Spleen (tissue), 11 donors: ENCODE results near the gene ABCA4. TPM values are rescaled to one million over a fixed set of nuclear protein-coding genes. Genes with fewer than 3 reads are reported as not detected.
A peak's percentile ranks its signal among the peaks of the same experiment; 100 is the strongest.

Experiments
- DNase-seq: peaks from one replicate; pipeline ENCODE4 v3.0.0-alpha.2; 2020
- H3K27ac ChIP-seq, 8 donors: fragments of 200-600 bp; sonication (generic) in 7 of 8; 1 replicate in 4 of 8; 2 replicates in 4 of 8; pipeline versions ENCODE4 v1.5.0 to v1.8.0; 2016 to 2021; ENCODE audit warnings: inconsistent platforms in 4 of 8, mild to moderate bottlenecking in 4 of 8, moderate library complexity in 1 of 8
- H3K27me3 ChIP-seq, 7 donors: fragments of 200-600 bp; sonication (generic) in 6 of 7; replicated peaks in 1 of 7; 1 replicate in 4 of 7; 2 replicates in 3 of 7; pipeline versions ENCODE4 v1.5.0 to v1.8.0; 2016 to 2021; ENCODE audit warnings: inconsistent platforms in 3 of 7, mild to moderate bottlenecking in 1 of 7
- H3K36me3 ChIP-seq, 6 donors: fragments of 200-600 bp; sonication (generic) in 5 of 6; 1 replicate in 4 of 6; 2 replicates in 2 of 6; pipeline versions ENCODE4 v1.5.0 to v1.8.0; 2016 to 2021; ENCODE audit warnings: inconsistent platforms in 2 of 6
- H3K4me1 ChIP-seq, 6 donors: fragments of 200-600 bp; sonication (generic) in 5 of 6; 1 replicate in 3 of 6; 2 replicates in 3 of 6; pipeline versions ENCODE4 v1.5.0 to v1.8.0; 2016 to 2021; ENCODE audit warnings: inconsistent platforms in 3 of 6
- H3K4me3 ChIP-seq, 8 donors: fragments of 200-600 bp; sonication (generic) in 7 of 8; 1 replicate in 4 of 8; 2 replicates in 4 of 8; pipeline versions ENCODE4 v1.5.0 to v1.8.0; 2016 to 2021; ENCODE audit warnings: inconsistent platforms in 4 of 8, mild to moderate bottlenecking in 4 of 8, moderate library complexity in 2 of 8
- H3K9me3 ChIP-seq, 8 donors: fragments of 200-600 bp; sonication (generic) in 7 of 8; 1 replicate in 4 of 8; 2 replicates in 4 of 8; pipeline versions ENCODE4 v1.5.0 to v1.8.0; 2016 to 2021; ENCODE audit warnings: inconsistent platforms in 4 of 8
- CTCF ChIP-seq, 11 experiments: fragments of 200-600 bp in 7 of 11; fragments of 450-650 bp in 4 of 11; sonication (generic) in 4 of 11; IDR thresholded peaks in 8 of 11; conservative IDR thresholded peaks in 3 of 11; 1 replicate in 7 of 11; 2 replicates in 4 of 11; pipeline versions ENCODE4 v1.4.0 to v1.8.0; 2016 to 2021; ENCODE audit warnings: antibody characterized with exemption in 11 of 11, inconsistent platforms in 4 of 11, mild to moderate bottlenecking in 1 of 11
- POLR2A ChIP-seq, 3 donors: fragments of 450-650 bp; IDR thresholded peaks; one replicate each; pipeline ENCODE4 v1.5.1; 2017; ENCODE audit warnings: antibody characterized with exemption in 3 of 3, mild to moderate bottlenecking in 1 of 3
- POLR2AphosphoS5 ChIP-seq, 3 donors: sonication (generic); formaldehyde crosslinking; IDR thresholded peaks; one replicate each; pipeline ENCODE4 v1.5.1; 2017; ENCODE audit warnings: antibody characterized with exemption in 3 of 3
- WGBS, 5 donors: extraction: QIAGEN DNeasy Blood & Tissue Kit in 3 of 5; methylation state at CpG; one replicate each; pipeline versions ENCODE4 v1.1.5 to v1.1.7; 2013 to 2018; 5-methylcytosine and 5-hydroxymethylcytosine counted together
- intact Hi-C: fragments of 100-400 bp; cut with DNase I; formaldehyde crosslinking; loops from one replicate; pipeline ENCODE4 v1.15.0; 2023; ENCODE audit warnings: low total_unique reads
- polyA plus RNA-seq, 3 donors: library from polyadenylated mRNA; stranded (reverse); fragments of 200-250 nt; gene quantifications; one replicate each; pipeline ENCODE4 v1.2.1, GENCODE V29; 2013
- total RNA-seq, 7 donors: library from RNA; depleted of rRNA in 3 of 7; stranded (reverse); fragments of >200 nt in 3 of 7; fragmentation: NEBNext Ultra II Directional in 4 of 7; extraction: Animal tissue kit (Norgen Biotek cat#: 25700) in 4 of 7; gene quantifications; one replicate each; pipeline versions ENCODE4 v1.1.0 to v1.2.1, GENCODE V29; 2016 to 2021
- donor health status: healthy with polysubstance abuse.
- donor health status: DM: no; HTN: no; CAD: no; lungs with moderate emphysema.
- donor health status: DM: no; HTN: no; CAD: no.
- donor health status: Bipolar disorder and iron deficiency.
- donor health status: healthy.
- donor health status: DM: no; HTN: no; CAD: no.
- donor health status: DM: yes; HTN: yes; CAD: no.

ABCA4 gene
- total and polyA plus RNA-seq, 10 donors = 0.04 to 0.64 (median 0.24) TPM

DNA sequence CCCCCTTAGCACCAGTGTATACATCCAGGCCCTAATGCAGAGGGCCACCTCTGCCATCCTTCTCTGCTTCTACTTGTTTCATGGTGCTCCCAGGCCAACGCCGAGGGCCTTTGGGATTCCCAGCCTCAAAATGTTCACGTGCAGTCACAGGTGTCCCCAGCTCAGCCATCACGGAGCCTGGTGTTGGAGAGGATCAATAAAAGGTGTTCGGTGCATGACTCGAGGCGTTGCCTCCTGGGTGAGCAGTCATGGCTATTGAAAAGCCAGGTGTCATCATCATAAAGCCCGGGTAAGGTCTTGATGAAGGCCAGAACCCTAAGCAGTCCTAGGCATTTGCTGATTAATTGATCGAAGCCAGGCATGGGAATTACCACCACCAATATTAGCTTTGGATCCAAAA, 76.1 kb downstream of the ABCA4 start:
- H3K27ac ChIP-seq = peak overlapping the region in 7 of 8 donors; percentile 65 to 86 (median 82)
- no peak for DNase-seq
- intact Hi-C loops = no loop called here
- H3K9me3 ChIP-seq = no peaks in the 10 kb centered on the region
- TF ChIP-seq POLR2A (IDR thresholded peaks at IDR 0.05) = no peak
- TF ChIP-seq CTCF (IDR thresholded peaks at IDR 0.05 in 8 of 11, conservative IDR thresholded peaks at IDR 0.05 in 3 of 11) = no peak
- no peak for TF ChIP-seq POLR2AphosphoS5 (IDR thresholded peaks at IDR 0.05)
- no peaks in the 10 kb centered on the region for H3K36me3 ChIP-seq
- peaks cover 0 to 9% (median 0%) of the 10 kb centered on the region in 7 donors for H3K27me3 ChIP-seq
- peaks cover 4 to 51% (median 26%) of the 10 kb centered on the region in 6 donors for H3K4me1 ChIP-seq
- no peak overlapping the region for H3K4me3 ChIP-seq
- WGBS, 5 donors = 86 to 91% (median 89%) methylated on average over 9 of the region's 9 CpGs

DNA sequence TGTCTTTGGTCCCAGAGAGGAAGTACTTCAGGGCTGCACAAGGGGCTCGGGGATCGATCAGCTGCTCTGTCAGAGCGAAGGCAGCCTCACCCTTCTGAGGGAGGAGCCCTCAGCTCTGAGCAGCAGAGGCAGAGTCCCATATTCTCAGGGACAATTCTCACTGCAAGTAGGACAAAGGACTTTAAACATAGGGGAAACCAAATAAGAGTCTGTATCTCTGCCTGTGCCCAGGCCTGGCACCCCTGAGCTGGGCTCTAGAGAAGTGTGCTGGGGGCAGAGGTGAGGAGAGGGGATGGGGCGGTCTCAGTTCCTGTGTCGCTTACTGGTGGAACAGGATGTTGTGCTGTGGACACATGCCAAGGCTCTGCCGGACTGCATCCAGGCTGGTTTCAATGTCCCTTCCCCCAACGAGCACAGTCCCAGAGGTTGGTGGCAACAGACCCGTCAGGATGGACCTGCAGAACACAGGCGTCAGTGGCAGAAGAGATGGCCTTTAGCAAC, 76.6 kb downstream of the ABCA4 start:
- H3K36me3 ChIP-seq = no peaks in the 10 kb centered on the region
- peak overlapping the region in 7 of 8 donors; percentile 65 to 86 (median 82) for H3K27ac ChIP-seq
- H3K9me3 ChIP-seq = no peaks in the 10 kb centered on the region
- 19 to 37% (median 25%) methylated on average over 8 to 9 of the region's 9 CpGs for WGBS, 5 donors
- H3K27me3 ChIP-seq = peaks cover 0 to 11% (median 0%) of the 10 kb centered on the region in 7 donors
- H3K4me3 ChIP-seq = peak overlapping the region in 1 of 8 donors; percentile 24
- peaks cover 4 to 45% (median 29%) of the 10 kb centered on the region in 6 donors for H3K4me1 ChIP-seq
- intact Hi-C loops = no loop called here
- TF ChIP-seq POLR2AphosphoS5 (IDR thresholded peaks at IDR 0.05) = peak; percentile 34 to 77 (median 64)
- no peak for TF ChIP-seq CTCF (IDR thresholded peaks at IDR 0.05 in 8 of 11, conservative IDR thresholded peaks at IDR 0.05 in 3 of 11)
- TF ChIP-seq POLR2A (IDR thresholded peaks at IDR 0.05) = no peak
- DNase-seq = peak; percentile 86

GRCh38 chr1:94043738-94044289, 77.1 kb downstream of the ABCA4 start:
- no peaks in the 10 kb centered on the region for H3K36me3 ChIP-seq
- peak overlapping the region in 7 of 8 donors; percentile 65 to 86 (median 82) for H3K27ac ChIP-seq
- 31 to 58% (median 38%) methylated on average over 4 of the region's 4 CpGs for WGBS, 5 donors
- no peak for TF ChIP-seq CTCF (IDR thresholded peaks at IDR 0.05 in 8 of 11, conservative IDR thresholded peaks at IDR 0.05 in 3 of 11)
- no peak for TF ChIP-seq POLR2AphosphoS5 (IDR thresholded peaks at IDR 0.05)
- TF ChIP-seq POLR2A (IDR thresholded peaks at IDR 0.05) = no peak
- H3K9me3 ChIP-seq = no peaks in the 10 kb centered on the region
- peaks cover 0 to 16% (median 0%) of the 10 kb centered on the region in 7 donors for H3K27me3 ChIP-seq
- peaks cover 4 to 46% (median 29%) of the 10 kb centered on the region in 6 donors for H3K4me1 ChIP-seq
- H3K4me3 ChIP-seq = peak overlapping the region in 1 of 8 donors; percentile 24
- intact Hi-C loops = no loop called here
- DNase-seq = no peak

GRCh38 chr1:94042388-94042787, 78.6 kb downstream of the ABCA4 start:
- Histone ChIP-seq H3K27me3 (peaks cover 0 to 30% (median 0%) of the 10 kb centered on the region in 7 donors), H3K36me3 (no peaks in the 10 kb centered on the region), H3K4me3 (no peak overlapping the region), H3K9me3 (no peaks in the 10 kb centered on the region), H3K4me1 (peaks cover 4 to 39% (median 23%) of the 10 kb centered on the region in 6 donors), H3K27ac (no peak overlapping the region)
- intact Hi-C loops = no loop called here
- no peak for DNase-seq
- 98 to 100% (median 100%) methylated on average over 1 of the region's 1 CpG for WGBS, 5 donors
- TF ChIP-seq POLR2A (IDR thresholded peaks at IDR 0.05) (no peak), POLR2AphosphoS5 (IDR thresholded peaks at IDR 0.05) (no peak), CTCF (IDR thresholded peaks at IDR 0.05 in 8 of 11, conservative IDR thresholded peaks at IDR 0.05 in 3 of 11) (no peak)
